Effector CD4-positive, alpha-beta T cell (primary cell): ENCODE measurements around the gene RPTN.

ENCODE experiments used
- DNase-seq: peaks from one replicate; pipeline ENCODE4 v3.0.0-alpha.2; 2020

The RPTN gene

DNA sequence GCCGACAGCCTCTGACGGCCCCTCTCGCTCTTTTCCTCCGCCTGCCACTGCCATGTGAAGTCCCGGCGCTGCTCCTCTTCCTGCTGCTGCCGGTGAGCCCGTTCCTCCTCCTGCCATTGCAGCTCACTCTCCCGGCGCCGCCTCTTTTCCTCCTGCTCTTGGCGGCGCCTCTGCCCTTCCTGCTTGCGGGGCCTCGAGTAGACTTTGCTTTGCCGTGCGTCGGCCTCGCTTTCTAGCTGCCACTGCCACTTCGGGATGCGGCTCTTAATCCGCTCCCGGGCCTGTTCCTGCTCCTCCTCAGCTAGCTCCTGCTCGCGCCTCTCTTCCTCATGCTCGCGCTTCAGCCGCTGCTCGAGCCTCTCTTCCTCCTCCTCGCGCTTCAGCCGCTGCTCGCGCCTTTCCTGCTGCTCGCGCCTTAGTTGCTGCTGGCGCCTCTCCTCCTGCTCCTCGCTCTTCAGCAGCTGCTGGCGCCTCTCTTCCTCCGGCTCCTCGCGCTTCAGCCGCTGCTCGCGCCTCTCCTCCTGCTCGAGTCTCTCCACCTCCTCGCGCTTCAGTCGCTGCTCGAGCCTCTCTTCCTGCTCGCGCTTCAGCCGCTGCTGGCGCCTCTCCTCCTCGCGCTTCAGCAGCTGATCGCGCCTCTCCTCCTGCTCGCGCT, 48.0 kb downstream of the RPTN start:
- no peak for DNase-seq

DNA sequence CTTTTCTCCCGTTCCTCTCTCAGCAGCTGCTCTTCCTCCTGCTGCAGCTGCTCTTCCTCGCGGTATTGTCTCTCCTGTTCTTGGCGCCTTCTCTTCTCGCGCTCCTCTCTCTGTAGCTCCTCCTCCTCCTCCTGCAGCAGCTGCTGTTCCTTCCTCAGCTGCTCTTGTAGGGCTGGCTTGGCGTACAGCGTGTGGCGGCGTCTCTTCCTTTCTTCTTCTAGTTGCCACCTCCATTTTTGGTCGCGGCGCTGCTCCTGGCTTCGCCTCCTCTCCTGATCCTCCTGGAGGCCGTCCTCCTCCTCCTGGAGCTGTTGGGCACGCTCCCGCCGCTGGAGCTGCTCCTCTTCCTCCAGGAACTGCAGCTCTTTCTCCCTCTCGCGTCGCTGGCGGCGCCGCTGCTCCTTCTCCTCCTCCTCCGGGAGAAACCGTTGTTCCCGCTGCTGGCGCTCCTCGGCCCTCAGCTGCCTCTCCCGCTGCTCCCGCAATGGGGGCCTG, 48.6 kb downstream of the RPTN start:
- DNase-seq = no peak

DNA sequence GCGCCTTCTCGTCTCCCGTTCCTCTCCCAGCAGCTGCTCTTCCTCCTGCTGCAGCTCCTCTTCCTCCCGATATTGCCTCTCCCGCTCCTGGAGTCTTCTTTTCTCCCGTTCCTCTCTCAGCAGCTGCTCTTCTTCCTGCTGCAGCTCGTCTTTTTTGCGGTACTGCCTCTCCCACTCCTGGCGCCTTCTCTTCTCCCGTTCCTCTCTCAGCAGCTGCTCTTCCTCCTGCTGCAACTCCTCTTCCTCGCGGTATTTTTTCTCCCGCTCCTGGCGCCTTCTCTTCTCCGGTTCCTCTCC, 49.1 kb downstream of the RPTN start:
- no peak for DNase-seq

DNA sequence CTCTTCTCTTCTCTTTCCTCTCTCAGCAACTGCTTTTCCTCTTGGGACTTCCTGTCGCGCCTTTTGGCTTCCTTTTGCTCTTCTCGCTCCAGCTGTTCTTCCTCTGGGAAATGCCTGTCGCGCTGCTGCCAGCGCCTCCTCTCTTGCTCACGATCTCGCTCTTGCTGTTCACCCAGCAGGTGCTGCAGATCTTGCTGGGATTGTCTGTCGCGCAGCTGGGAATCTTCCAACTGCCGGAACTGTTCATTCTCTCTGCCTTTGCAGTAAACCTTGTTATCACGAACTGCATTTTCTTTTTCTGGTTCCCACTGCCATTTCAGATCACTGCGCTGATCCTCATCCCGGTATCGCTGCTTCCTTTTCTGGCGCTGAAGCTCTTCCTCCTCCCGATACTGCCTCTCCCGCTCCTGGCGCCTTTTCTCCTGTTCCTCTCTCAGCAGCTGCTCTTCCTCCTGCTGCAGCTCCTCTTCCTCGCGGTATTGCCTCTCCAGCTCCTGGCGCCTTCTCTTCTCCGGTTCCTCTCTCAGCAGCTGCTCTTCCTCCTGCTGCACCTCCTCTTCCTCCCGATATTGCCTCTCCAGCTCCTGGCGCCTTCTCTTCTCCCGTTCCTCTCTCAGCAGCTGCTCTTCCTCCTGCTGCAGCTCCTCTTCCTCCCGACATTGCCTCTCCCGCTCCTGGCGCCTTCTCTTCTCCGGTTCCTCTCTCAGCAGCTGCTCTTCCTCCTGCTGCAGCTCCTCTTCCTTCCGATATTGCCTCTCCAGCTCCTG, 49.6 kb downstream of the RPTN start:
- DNase-seq = no peak

DNA sequence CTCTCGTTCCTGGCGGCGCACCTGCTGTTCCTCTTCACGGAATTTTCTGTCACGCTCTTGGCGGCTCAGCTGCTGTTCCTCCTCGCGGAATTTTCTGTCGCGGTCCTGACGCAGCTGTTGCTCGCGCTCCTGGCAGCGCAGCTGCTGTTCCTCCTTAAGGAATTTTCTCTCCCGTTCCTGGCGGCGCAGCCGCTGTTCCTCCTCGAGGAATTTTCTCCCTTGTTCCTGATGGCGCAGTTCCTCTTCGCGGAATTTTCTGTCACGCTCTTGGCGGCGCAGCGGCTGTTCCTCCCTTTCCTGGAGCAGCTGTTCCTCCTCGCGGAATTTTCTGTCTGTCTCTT, 50.2 kb downstream of the RPTN start:
- no peak for DNase-seq

DNA sequence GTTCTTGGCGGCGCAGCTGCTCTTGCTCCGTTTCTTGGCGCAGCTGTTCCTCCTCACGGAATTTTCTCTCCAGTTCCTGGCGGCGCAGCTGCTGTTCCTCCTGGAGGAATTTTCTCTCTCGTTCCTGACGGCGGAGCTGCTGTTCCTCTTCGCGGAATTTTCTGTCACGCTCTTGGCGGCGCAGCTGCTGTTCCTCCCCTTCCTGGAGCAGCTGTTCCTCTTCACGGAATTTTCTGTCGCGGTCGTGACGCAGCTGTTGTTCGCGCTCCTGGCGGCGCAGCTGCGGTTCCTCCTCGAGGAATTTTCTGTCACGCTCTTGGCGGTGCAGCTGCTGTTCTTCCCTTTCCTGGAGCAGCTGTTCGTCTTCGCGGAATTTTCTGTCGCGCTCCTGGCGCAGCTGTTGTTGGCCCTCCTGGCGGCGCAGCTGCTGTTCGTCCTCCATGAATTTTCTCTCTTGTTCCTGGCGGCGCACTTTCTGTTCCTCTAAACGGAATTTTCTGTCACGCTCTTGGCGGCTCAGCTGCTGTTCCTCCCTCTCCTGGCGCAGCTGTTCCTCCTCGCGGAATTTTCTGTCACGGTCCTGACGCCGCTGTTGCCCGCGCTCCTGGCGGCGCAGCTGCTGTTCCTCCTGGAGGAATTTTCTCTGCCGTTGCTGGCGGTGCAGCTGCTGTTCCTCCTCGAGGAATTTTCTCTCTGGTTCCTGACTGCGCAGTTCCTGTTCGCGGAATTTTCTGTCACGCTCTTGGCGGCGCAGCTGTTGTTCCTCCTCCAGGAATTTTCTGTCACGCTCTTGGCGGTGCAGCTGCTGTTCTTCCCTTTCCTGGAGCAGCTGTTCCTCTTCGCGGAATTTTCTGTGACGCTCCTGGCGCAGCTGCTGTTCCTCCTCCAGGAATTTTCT, 50.8 kb downstream of the RPTN start:
- no peak for DNase-seq

DNA sequence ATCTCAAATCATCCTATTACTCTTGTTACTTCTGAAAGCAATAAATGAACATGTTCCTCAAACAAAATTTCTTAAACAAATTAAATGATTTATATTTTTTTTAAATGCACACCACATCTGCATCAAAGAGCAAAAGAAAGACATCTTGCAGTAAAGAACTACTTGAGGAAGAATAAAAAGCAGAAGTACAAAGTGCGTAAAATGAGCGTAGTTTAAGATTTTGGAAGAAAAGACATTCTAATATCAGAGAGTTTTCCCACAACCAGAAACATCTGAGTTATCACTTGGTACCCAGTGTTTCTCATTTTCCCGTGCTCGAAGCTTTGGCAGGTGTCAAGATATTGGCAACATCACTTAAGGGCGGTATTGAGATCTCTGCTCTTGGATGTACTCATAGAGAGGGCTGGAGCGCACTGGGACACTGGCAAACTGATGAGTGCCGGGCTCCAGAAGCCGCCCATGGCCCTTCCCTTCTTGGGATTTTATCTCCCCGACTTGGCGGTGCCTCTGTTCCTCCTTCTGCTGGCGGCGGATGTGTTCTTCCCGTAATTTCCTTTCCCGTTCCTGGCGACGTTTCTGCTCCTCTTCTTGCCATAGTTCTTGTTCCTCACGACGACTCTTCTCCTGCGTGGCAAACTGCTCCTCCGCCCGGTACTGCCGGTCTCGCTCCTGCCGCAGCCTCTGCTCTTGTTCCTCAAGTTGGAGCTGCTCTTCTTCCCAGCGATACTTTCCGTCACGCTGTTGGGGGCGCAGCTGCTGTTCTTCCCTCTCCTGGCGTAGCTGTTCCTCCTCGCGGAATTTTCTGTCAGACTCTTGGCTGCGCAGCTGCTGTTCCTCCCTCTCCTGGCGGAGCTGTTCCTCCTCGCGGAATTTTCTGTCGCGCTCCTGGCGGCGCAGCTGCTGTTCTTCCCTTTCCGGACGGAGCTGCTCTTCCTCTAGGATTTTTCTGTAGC, 51.7 kb downstream of the RPTN start:
- DNase-seq = no peak

DNA sequence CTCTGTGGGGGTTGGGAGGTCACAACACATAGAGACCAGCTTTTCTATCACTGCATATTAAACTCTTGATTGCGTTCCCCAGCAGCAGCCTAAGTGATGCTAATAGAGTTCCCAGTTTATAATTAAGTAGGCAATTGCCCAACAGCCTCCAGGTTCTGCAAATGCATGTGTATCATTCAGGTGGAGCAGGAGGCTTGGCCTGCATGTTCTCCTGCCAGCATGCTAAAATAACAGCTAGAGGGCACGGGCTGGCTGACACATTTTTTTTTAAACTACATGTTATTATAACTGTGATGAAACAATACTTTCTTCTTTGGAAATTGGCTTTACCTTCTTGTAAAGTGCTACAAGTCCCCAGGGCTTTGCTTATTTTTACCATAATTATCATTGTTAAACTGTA, 54.2 kb downstream of the RPTN start:
- no peak for DNase-seq
